Liver (tissue), 3 donors: ENCODE results near the gene TMC1.

ENCODE experiments used
- EGR1 ChIP-seq, 2 donors: IDR thresholded peaks; 2 replicates each; pipeline ENCODE4 v1.6.1; 2016 to 2018; ENCODE audit warnings: antibody characterized with exemption in 2 of 2, low read depth in 2 of 2
- FOXA1 ChIP-seq: IDR thresholded peaks from 2 replicates; pipeline ENCODE4 v1.6.1; 2016; ENCODE audit warnings: antibody characterized with exemption
- GABPA ChIP-seq, 2 donors: IDR thresholded peaks in 1 of 2; conservative IDR thresholded peaks in 1 of 2; 2 replicates each; pipeline ENCODE4 v1.6.1; 2016; ENCODE audit warnings: antibody characterized with exemption in 2 of 2, mild to moderate bottlenecking in 1 of 2, moderate library complexity in 1 of 2
- HNF4G ChIP-seq: IDR thresholded peaks from 2 replicates; pipeline ENCODE4 v1.6.1; 2016; ENCODE audit warnings: antibody characterized with exemption
- JUND ChIP-seq, 2 donors: IDR thresholded peaks; 2 replicates each; pipeline ENCODE4 v1.6.1; 2016; ENCODE audit warnings: antibody characterized with exemption in 2 of 2
- RAD21 ChIP-seq, 2 donors: IDR thresholded peaks; 2 replicates each; pipeline ENCODE4 v1.6.1; 2016; ENCODE audit warnings: antibody characterized with exemption in 2 of 2, mild to moderate bottlenecking in 2 of 2
- RXRA ChIP-seq, 2 donors: IDR thresholded peaks; 2 replicates each; pipeline ENCODE4 v1.6.1; 2017 to 2018; ENCODE audit warnings: antibody characterized with exemption in 2 of 2, mild to moderate bottlenecking in 1 of 2
- SP1 ChIP-seq: IDR thresholded peaks from 2 replicates; pipeline ENCODE4 v1.6.1; 2018; ENCODE audit warnings: antibody characterized with exemption, mild to moderate bottlenecking
- TAF1 ChIP-seq: conservative IDR thresholded peaks from 2 replicates; pipeline ENCODE4 v1.6.1; 2016; ENCODE audit warnings: antibody characterized with exemption, mild to moderate bottlenecking
- YY1 ChIP-seq: IDR thresholded peaks from 2 replicates; pipeline ENCODE4 v1.6.1; 2016; ENCODE audit warnings: antibody characterized with exemption, mild to moderate bottlenecking
- TF ChIP-seq, protein P1 (sequence below): IDR thresholded peaks from 2 replicates; pipeline ENCODE4 v1.6.1; 2016; ENCODE audit warnings: antibody characterized with exemption
- TF ChIP-seq, protein P2 (sequence below): IDR thresholded peaks from 2 replicates; pipeline ENCODE4 v1.6.1; 2016; ENCODE audit warnings: antibody characterized with exemption
- TF ChIP-seq, protein P3 (sequence below): fragments of 150-350 bp; IDR thresholded peaks from 2 replicates; pipeline ENCODE4 v1.5.1; 2017; ENCODE audit warnings: improper control_type of control experiment, low read depth, low read length; ENCODE audit not compliant: missing input control
- TF ChIP-seq, protein P4 (sequence below): IDR thresholded peaks from 2 replicates; pipeline ENCODE4 v1.6.1; 2016; ENCODE audit warnings: antibody characterized with exemption, mild to moderate bottlenecking
- donor health status: healthy.
- donor health status: healthy.

DNA sequence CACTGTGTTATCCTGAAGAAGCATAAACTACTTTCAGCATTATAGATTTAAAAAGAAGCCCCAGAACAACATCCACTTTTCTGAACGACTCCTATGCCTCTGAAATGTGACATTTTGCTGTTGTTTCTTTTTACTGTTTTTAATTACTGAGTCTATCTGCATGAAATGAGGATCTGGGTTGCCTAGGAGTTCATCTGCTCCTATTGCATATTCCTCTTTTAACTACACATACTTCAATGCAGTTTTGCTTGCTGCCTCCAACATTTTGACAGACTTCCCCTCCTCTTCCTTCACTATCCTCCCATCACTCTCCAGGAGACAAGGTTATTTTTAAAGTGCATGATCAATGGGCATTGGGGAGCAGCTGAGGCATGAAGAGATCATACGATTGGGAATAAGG, 164.5 kb downstream of the TMC1 start:
- TF ChIP-seq, protein P1, sequence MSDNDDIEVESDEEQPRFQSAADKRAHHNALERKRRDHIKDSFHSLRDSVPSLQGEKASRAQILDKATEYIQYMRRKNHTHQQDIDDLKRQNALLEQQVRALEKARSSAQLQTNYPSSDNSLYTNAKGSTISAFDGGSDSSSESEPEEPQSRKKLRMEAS: no peak
- TF ChIP-seq, protein P2, sequence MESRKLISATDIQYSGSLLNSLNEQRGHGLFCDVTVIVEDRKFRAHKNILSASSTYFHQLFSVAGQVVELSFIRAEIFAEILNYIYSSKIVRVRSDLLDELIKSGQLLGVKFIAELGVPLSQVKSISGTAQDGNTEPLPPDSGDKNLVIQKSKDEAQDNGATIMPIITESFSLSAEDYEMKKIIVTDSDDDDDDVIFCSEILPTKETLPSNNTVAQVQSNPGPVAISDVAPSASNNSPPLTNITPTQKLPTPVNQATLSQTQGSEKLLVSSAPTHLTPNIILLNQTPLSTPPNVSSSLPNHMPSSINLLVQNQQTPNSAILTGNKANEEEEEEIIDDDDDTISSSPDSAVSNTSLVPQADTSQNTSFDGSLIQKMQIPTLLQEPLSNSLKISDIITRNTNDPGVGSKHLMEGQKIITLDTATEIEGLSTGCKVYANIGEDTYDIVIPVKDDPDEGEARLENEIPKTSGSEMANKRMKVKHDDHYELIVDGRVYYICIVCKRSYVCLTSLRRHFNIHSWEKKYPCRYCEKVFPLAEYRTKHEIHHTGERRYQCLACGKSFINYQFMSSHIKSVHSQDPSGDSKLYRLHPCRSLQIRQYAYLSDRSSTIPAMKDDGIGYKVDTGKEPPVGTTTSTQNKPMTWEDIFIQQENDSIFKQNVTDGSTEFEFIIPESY: no peak
- TF ChIP-seq, protein P3, sequence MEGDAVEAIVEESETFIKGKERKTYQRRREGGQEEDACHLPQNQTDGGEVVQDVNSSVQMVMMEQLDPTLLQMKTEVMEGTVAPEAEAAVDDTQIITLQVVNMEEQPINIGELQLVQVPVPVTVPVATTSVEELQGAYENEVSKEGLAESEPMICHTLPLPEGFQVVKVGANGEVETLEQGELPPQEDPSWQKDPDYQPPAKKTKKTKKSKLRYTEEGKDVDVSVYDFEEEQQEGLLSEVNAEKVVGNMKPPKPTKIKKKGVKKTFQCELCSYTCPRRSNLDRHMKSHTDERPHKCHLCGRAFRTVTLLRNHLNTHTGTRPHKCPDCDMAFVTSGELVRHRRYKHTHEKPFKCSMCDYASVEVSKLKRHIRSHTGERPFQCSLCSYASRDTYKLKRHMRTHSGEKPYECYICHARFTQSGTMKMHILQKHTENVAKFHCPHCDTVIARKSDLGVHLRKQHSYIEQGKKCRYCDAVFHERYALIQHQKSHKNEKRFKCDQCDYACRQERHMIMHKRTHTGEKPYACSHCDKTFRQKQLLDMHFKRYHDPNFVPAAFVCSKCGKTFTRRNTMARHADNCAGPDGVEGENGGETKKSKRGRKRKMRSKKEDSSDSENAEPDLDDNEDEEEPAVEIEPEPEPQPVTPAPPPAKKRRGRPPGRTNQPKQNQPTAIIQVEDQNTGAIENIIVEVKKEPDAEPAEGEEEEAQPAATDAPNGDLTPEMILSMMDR: no peak
- TF ChIP-seq GABPA (IDR thresholded peaks at IDR 0.05 in 1 of 2, conservative IDR thresholded peaks at IDR 0.05 in 1 of 2): no peak
- no peak for TF ChIP-seq SP1
- TF ChIP-seq, protein P4, sequence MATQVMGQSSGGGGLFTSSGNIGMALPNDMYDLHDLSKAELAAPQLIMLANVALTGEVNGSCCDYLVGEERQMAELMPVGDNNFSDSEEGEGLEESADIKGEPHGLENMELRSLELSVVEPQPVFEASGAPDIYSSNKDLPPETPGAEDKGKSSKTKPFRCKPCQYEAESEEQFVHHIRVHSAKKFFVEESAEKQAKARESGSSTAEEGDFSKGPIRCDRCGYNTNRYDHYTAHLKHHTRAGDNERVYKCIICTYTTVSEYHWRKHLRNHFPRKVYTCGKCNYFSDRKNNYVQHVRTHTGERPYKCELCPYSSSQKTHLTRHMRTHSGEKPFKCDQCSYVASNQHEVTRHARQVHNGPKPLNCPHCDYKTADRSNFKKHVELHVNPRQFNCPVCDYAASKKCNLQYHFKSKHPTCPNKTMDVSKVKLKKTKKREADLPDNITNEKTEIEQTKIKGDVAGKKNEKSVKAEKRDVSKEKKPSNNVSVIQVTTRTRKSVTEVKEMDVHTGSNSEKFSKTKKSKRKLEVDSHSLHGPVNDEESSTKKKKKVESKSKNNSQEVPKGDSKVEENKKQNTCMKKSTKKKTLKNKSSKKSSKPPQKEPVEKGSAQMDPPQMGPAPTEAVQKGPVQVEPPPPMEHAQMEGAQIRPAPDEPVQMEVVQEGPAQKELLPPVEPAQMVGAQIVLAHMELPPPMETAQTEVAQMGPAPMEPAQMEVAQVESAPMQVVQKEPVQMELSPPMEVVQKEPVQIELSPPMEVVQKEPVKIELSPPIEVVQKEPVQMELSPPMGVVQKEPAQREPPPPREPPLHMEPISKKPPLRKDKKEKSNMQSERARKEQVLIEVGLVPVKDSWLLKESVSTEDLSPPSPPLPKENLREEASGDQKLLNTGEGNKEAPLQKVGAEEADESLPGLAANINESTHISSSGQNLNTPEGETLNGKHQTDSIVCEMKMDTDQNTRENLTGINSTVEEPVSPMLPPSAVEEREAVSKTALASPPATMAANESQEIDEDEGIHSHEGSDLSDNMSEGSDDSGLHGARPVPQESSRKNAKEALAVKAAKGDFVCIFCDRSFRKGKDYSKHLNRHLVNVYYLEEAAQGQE: no peak
- no peak for TF ChIP-seq TAF1
- no peak for TF ChIP-seq RAD21 (IDR thresholded peaks at IDR 0.05)
- no peak for TF ChIP-seq HNF4G
- no peak for TF ChIP-seq JUND (IDR thresholded peaks at IDR 0.05)
- TF ChIP-seq FOXA1: no peak
- no peak for TF ChIP-seq YY1
- TF ChIP-seq RXRA (IDR thresholded peaks at IDR 0.05): no peak
- TF ChIP-seq EGR1 (IDR thresholded peaks at IDR 0.05; ENCODE audit: low read depth in 2 of 2): no peak
